HG02840 (cell line): ENCODE data around the gene ZNF181.

Experiments
- ATAC-seq: cut with Tn5 transposase; IDR thresholded peaks from one replicate; pipeline ENCODE4 v1.9.1; 2021; ENCODE audit warnings: mild to moderate bottlenecking, moderate library complexity, moderate number of reproducible peaks; ENCODE audit not compliant: unreplicated experiment, low FRiP score

ZNF181 gene

DNA sequence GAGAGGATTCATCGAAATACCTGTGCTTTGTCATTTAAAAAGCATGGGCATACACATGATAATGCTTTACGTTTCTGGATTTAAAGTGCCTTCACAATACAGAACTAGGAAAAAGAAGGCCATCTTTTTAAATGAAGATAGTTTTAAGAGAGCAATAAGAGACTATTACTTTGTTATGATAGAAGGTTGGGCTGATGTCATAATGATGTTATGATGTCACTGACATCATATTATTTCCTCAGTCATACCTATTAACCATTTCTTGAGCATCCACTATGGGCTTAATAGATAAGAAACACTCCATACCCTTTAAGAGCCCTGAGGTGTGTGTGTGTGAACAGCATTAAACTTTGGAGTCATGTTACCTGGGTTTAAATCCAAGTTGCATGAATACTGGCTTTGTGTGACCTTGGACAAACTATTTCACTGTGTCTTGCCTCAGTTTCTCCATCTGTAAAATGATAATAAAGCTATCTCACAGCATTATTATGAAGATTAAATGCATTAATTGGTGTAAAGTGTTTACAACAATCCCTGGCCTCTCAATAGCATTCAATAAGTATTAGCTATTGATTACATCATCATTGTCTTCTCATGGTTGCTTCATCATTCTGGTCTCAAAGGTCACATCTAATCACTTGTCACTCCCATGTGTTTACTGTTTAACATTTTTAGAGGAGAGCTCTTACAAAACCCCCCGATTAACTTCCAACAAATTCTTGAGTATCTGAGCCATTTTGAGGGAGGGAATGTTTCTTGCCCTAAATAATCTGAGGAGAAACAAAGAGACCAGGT lies 11.1 kb downstream of the ZNF181 start:
- ATAC-seq = no peak

GRCh38 chr19:34757441-34757840 lies 23.4 kb downstream of the ZNF181 start:
- ATAC-seq = no peak

- no peak for ATAC-seq
Measured at GRCh38 chr19:34759218-34759917, 25.3 kb downstream of the ZNF181 start.

GRCh38 chr19:34766386-34766785 lies 32.3 kb downstream of the ZNF181 start:
- ATAC-seq = no peak

GRCh38 chr19:34767951-34768350 lies 33.9 kb downstream of the ZNF181 start:
- ATAC-seq = no peak

GRCh38 chr19:34772697-34773554 lies 38.9 kb downstream of the ZNF181 start, which contains the start of gene ZNF599:
Gene ZNF599, minus strand, starts transcription at chr19:34773215. Its CDS starts 374 bp downstream, at chr19:34772841.
- peak; percentile 96 for ATAC-seq

- ATAC-seq = no peak
Measured at GRCh38 chr19:34773555-34773864, 39.5 kb downstream of the ZNF181 start.

DNA sequence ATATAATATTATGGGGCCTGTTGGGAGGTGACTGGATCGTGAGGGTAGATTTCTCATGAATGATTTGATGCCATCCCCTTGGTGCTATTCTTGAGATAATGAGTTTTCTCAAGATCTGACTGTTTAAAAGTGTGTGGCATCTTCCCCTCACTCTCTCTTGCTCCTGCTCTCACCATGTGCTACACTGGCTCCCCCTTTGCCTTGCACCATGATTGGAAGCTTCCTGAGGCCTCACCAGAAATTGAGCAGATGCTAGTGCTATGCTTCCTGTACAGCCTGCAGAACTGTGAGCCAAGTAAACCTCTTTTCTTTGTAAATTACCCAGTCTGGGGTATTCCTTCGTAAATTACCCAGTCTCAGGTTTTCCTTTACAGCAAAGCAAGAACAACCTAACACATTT lies 40.8 kb downstream of the ZNF181 start:
- no peak for ATAC-seq

- ATAC-seq = no peak
Measured at GRCh38 chr19:34778342-34778741, 44.3 kb downstream of the ZNF181 start.

DNA sequence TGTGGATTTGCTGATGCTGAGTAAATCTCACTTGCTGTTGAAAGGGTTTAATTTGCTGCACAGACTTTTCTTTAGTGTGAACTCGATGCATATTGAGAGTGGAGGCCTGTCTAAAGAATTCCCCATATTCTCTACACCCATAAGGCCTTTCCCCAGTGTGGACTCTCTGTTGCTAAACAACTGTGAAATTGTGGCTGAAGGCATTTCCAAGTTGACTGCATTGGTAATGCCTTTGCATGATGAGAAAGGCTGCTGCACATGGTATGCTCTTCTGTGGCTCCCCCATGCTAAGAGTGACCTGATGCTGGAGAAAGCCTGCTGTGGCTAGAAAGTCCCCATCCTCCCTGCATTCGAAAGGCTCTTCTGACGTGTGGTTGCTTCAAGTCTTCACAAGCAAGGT lies 45.6 kb downstream of the ZNF181 start:
- ATAC-seq = no peak

DNA sequence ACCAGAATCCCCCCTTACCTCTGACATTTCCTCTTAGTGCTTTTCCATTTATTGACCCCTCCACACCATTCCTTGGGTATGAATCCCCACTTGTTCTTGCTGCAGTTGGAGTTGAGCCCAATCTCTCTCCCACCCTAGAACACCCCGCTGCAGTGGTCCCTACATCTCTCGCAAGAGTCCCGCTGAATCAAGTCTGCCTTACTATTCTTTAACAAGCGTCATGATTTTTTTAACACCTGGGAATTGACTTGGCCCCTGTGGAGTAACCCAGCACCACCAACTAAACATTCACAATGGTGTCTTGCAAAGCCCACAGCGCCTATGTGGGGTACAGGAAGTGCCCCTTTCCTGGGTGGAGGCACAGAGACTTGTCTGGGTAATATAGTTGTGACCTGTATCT lies 52.2 kb downstream of the ZNF181 start:
- no peak for ATAC-seq

DNA sequence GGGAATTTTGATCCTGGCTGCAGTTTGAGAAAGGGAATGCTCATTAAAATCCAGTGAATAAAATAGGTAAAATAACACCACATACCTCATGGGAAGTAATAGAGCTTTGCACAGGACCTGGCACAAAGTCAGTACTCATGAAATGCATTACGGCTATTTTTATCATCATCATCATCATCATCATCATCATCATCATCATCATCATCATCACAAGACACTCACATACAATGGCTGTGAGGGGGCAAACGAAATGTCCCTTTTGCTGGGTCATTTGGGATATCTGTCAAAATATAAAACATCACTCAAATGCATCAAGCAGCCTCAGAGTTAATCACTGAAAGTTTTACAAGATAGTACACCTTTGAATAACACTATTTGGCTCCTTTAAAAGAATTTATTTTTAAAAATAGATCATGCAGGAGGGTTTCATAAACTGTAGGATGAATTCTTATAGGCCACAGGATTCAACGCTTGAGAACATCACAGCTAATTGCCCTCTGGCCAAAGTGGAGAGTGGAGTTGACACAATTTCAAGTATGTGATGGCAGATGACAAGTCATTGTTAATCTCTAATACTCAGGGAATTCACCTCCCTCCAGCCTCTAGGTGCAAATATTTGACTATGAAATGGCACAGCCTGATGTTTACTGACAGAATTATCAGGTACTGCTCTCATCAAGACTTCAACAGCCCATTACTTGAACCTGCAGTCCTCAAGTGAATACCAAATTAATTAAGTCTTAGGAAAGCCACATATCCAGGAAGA lies 53.2 kb downstream of the ZNF181 start:
- ATAC-seq = no peak

GRCh38 chr19:34788074-34788473 lies 54.0 kb downstream of the ZNF181 start:
- ATAC-seq = no peak

- no peak for ATAC-seq
Measured at GRCh38 chr19:34793565-34793964, 59.5 kb downstream of the ZNF181 start.

DNA sequence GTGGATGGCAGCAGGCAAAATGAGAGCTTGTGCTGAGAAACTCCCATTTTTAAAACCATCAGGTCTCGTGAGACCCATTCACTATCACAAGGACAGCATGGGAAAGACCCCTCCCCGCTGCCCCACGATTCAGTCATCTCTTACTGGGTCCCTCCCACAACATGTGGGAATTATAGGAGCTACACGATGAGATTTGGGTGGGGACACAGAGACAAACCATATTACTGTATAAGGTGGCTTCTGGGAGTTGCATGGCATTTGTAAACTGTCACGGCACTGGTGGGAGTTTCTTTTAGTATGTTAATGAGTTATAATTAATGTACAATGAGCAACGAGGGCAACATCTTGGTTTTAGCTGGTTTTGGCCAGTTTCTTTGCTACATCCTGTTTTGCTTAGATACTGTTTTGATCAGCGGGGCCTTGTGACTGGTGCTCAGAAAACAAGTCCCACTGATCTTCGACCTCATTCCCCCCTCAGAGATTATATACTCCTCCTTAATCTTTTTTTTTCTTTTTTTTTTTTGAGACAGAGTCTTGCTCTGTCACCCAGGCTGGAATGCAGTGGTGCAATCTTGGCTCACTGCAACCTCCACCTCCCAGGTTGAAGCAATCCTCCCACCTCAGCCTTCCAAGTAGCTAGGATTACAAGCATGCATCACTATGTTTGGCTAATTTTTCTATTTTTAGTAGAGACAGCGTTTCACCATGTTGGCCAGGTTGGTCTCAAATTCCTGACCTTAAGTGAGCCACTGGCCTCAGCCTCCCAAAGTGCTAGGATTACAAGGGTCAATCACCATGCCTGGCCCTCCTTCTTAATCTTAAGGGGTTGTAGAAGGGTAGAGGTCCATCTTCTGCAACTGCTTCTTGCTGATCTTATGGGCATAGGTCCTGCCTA lies 60.3 kb downstream of the ZNF181 start:
- no peak for ATAC-seq
